ENCODE measurements around the gene SCAANT1.

- TF ChIP-seq MAX (IDR thresholded peaks at IDR 0.05) (no peak), TAF1 (conservative IDR thresholded peaks at IDR 0.05) (no peak), FOXA1 (IDR thresholded peaks at IDR 0.05) (no peak), YY1 (IDR thresholded peaks at IDR 0.05) (no peak), JUND (IDR thresholded peaks at IDR 0.05) (no peak), HNF4A (conservative IDR thresholded peaks at IDR 0.05) (no peak)
- TF ChIP-seq, protein P1, sequence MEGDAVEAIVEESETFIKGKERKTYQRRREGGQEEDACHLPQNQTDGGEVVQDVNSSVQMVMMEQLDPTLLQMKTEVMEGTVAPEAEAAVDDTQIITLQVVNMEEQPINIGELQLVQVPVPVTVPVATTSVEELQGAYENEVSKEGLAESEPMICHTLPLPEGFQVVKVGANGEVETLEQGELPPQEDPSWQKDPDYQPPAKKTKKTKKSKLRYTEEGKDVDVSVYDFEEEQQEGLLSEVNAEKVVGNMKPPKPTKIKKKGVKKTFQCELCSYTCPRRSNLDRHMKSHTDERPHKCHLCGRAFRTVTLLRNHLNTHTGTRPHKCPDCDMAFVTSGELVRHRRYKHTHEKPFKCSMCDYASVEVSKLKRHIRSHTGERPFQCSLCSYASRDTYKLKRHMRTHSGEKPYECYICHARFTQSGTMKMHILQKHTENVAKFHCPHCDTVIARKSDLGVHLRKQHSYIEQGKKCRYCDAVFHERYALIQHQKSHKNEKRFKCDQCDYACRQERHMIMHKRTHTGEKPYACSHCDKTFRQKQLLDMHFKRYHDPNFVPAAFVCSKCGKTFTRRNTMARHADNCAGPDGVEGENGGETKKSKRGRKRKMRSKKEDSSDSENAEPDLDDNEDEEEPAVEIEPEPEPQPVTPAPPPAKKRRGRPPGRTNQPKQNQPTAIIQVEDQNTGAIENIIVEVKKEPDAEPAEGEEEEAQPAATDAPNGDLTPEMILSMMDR (IDR thresholded peaks at IDR 0.05; ENCODE audit: low read depth, low read length, missing input control) = no peak
- TF ChIP-seq, protein P2, sequence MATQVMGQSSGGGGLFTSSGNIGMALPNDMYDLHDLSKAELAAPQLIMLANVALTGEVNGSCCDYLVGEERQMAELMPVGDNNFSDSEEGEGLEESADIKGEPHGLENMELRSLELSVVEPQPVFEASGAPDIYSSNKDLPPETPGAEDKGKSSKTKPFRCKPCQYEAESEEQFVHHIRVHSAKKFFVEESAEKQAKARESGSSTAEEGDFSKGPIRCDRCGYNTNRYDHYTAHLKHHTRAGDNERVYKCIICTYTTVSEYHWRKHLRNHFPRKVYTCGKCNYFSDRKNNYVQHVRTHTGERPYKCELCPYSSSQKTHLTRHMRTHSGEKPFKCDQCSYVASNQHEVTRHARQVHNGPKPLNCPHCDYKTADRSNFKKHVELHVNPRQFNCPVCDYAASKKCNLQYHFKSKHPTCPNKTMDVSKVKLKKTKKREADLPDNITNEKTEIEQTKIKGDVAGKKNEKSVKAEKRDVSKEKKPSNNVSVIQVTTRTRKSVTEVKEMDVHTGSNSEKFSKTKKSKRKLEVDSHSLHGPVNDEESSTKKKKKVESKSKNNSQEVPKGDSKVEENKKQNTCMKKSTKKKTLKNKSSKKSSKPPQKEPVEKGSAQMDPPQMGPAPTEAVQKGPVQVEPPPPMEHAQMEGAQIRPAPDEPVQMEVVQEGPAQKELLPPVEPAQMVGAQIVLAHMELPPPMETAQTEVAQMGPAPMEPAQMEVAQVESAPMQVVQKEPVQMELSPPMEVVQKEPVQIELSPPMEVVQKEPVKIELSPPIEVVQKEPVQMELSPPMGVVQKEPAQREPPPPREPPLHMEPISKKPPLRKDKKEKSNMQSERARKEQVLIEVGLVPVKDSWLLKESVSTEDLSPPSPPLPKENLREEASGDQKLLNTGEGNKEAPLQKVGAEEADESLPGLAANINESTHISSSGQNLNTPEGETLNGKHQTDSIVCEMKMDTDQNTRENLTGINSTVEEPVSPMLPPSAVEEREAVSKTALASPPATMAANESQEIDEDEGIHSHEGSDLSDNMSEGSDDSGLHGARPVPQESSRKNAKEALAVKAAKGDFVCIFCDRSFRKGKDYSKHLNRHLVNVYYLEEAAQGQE (IDR thresholded peaks at IDR 0.05) = no peak
Observed at GRCh38 chr3:63864965-63865327, 47.2 kb downstream of the SCAANT1 start.

Measured in liver (tissue), 3 donors.